ENCODE results near the gene STX3. TPM values are rescaled to one million over a fixed set of nuclear protein-coding genes. Genes with fewer than 3 reads are reported as not detected.

Gene STX3
- total and polyA plus RNA-seq, 2 experiments from 2014 or later, result 19.0 to 65.5 TPM

- TF ChIP-seq ETS1 (IDR thresholded peaks at IDR 0.05), result no peak
- TF ChIP-seq NANOG (IDR thresholded peaks at IDR 0.05; ENCODE audit: borderline replicate concordance), result no peak
- TF ChIP-seq REST (IDR thresholded peaks at IDR 0.05; ENCODE audit: unreplicated experiment), result no peak
- TF ChIP-seq ZNF331 (CRISPR knock-in tag; IDR thresholded peaks at IDR 0.05; ENCODE audit: low read depth), result no peak
Measured at GRCh38 chr11:59769828-59770227, 14.7 kb downstream of the STX3 start (continued).

GRCh38 chr11:59770319-59770718 is 15.1 kb downstream of the STX3 start:
- DNase-seq (ENCODE audit: low spot score) (no peak), ATAC-seq (no peak)
- no peak overlapping the region for H3K4me3 ChIP-seq
- Mint-ChIP-seq H3K27ac (no peak overlapping the region), H3K27me3 (ENCODE audit: insufficient read depth, low read depth, poor library complexity) (peaks cover 1% of the 10 kb centered on the region), H3K4me1 (peaks cover 11% of the 10 kb centered on the region), H3K9me3 (no peaks in the 10 kb centered on the region), H3K4me3 (no peak overlapping the region), H3K36me3 (ENCODE audit: low read depth) (peaks cover 19% of the 10 kb centered on the region; the same call in 2 of the 3 replicates)
- H3K4me1 ChIP-seq (ENCODE audit: insufficient read depth), result peaks cover 3% of the 10 kb centered on the region; the same call in 1 of the 2 replicates
- no peaks in the 10 kb centered on the region for H3K9me2 ChIP-seq (ENCODE audit: insufficient read depth)
- H2AFZ ChIP-seq, result no peak overlapping the region
- no peak overlapping the region for H3K4me2 ChIP-seq
- no peaks in the 10 kb centered on the region; the same call in 1 of the 2 replicates for H3K36me3 ChIP-seq (ENCODE audit: insufficient read depth)
- no peak overlapping the region for H3K27ac ChIP-seq (ENCODE audit: low read depth)
- no peaks in the 10 kb centered on the region for H3F3A ChIP-seq (replicated peaks; ENCODE audit: low read depth)
- H3K27me3 ChIP-seq (ENCODE audit: insufficient read depth), result no peaks in the 10 kb centered on the region
- peaks cover 26% of the 10 kb centered on the region for H4K20me1 ChIP-seq (replicated peaks; ENCODE audit: insufficient read depth)
- H3K79me2 ChIP-seq (replicated peaks; ENCODE audit: insufficient read depth), result peaks cover 64% of the 10 kb centered on the region
- TF ChIP-seq ZNF462 (CRISPR knock-in tag; IDR thresholded peaks at IDR 0.05) (no peak), NANOG (IDR thresholded peaks at IDR 0.05; ENCODE audit: borderline replicate concordance) (no peak), ZNF331 (CRISPR knock-in tag; IDR thresholded peaks at IDR 0.05; ENCODE audit: low read depth) (no peak), EZH2 (IDR thresholded peaks at IDR 0.05; ENCODE audit: low read depth, unreplicated experiment) (no peak), STAT1 (IDR thresholded peaks at IDR 0.05; ENCODE audit: unreplicated experiment) (no peak), JUNB (IDR thresholded peaks at IDR 0.05; ENCODE audit: unreplicated experiment) (no peak), CTCF (conservative IDR thresholded peaks at IDR 0.05; ENCODE audit: low read depth in 2 of 2) (no peak), CREB1 (CRISPR knock-in tag; IDR thresholded peaks at IDR 0.05; ENCODE audit: low read depth) (no peak), ZNF114 (CRISPR knock-in tag; IDR thresholded peaks at IDR 0.05) (no peak)
